Measurements from ENCODE around the gene PPP1R26. TPM values are rescaled to one million over a fixed set of nuclear protein-coding genes. Genes with fewer than 3 reads are reported as not detected.

Gene PPP1R26
- total and polyA plus RNA-seq, 2 of the 4 experiments (the other 2 are of a cell fraction), result 3.8 to 5.6 TPM

DNA sequence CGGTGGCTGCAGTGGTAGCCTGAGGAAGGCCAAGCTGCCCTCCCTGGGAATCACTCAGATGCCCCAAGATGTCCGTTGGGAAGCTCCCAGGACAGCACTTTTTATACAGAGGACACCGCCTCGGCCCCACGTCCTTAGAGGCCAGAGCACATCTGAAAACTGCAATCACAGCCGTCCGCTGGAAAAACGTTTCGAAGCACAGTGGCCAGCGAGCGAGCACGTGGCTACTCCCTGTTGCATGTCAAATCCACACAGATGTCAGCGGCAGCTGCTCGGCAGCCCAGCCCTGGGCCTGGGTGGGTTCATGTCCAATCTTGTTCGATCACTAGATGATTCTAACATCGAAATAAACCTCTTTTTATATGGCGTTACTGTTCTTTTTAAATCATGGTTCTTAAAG, 8.9 kb downstream of the PPP1R26 start:
- ATAC-seq (ENCODE audit: low read depth), result no peak
- Histone ChIP-seq H2AK9ac (replicated peaks; ENCODE audit: low read depth, low read length, poor library complexity) (no peak overlapping the region), H3K18ac (ENCODE audit: low read depth, low read length) (no peak overlapping the region), H4K91ac (ENCODE audit: insufficient read depth, low read depth, low read length) (no peak overlapping the region), H3K4me3 (ENCODE audit: insufficient read depth, low read depth, low read length) (no peak overlapping the region), H3K9me3 (ENCODE audit: control insufficient read depth, insufficient read depth, low read length) (no peaks in the 10 kb centered on the region), H2BK15ac (ENCODE audit: low read depth, low read length) (no peak overlapping the region), H2BK5ac (ENCODE audit: low read depth, low read length, poor library complexity, severe bottlenecking) (no peak overlapping the region), H3K4ac (ENCODE audit: low read depth, low read length) (no peak overlapping the region), H3K23ac (ENCODE audit: low read depth, low read length) (no peak overlapping the region), H3K14ac (replicated peaks; ENCODE audit: low read depth, low read length) (no peak overlapping the region), H3K4me2 (ENCODE audit: low read depth, low read length) (no peak overlapping the region), H4K5ac (ENCODE audit: low read depth, low read length) (no peak overlapping the region), H4K20me1 (ENCODE audit: insufficient read depth, low read length) (no peaks in the 10 kb centered on the region), H3K9me1 (ENCODE audit: insufficient read depth, low read length) (no peaks in the 10 kb centered on the region; the same call in 1 of the 2 replicates), H2AK5ac (ENCODE audit: low read depth, low read length) (no peak overlapping the region), H3K56ac (ENCODE audit: extremely low read depth, insufficient read depth, low read length) (no peak overlapping the region), H3K27ac (ENCODE audit: insufficient read depth, low read length) (no peak overlapping the region), H4K8ac (ENCODE audit: low read depth in 2 of 2, low read length in 2 of 2) (no peak overlapping the region), H3K27me3 (ENCODE audit: control insufficient read depth, insufficient read depth, low read length) (no peaks in the 10 kb centered on the region), H2AFZ (replicated peaks; ENCODE audit: low read length, poor library complexity) (no peak overlapping the region), H2BK20ac (ENCODE audit: low read depth, low read length) (no peak overlapping the region), H3K9ac (ENCODE audit: low read depth, low read length) (no peak overlapping the region), H3K79me1 (ENCODE audit: low read depth in 1 of 2, low read length in 2 of 2) (no peaks in the 10 kb centered on the region), H3K4me1 (ENCODE audit: control insufficient read depth, insufficient read depth, low read length) (no peaks in the 10 kb centered on the region; the same call in 1 of the 2 replicates), H2BK120ac (ENCODE audit: low read depth, low read length) (no peak overlapping the region), H3K36me3 (ENCODE audit: control insufficient read depth, insufficient read depth, low read length) (peaks cover 35% of the 10 kb centered on the region)
- TF ChIP-seq RCOR1 (IDR thresholded peaks at IDR 0.05; ENCODE audit: insufficient replicate concordance, low read length) (no peak), CTCF (conservative IDR thresholded peaks at IDR 0.05; ENCODE audit: low read depth, low read length) (no peak), USF2 (IDR thresholded peaks at IDR 0.05; ENCODE audit: low read depth, low read length) (no peak), POLR2A (IDR thresholded peaks at IDR 0.05; ENCODE audit: low read depth, low read length) (no peak), MAZ (IDR thresholded peaks at IDR 0.05; ENCODE audit: borderline replicate concordance, low read depth, low read length) (no peak), MXI1 (IDR thresholded peaks at IDR 0.05; ENCODE audit: borderline replicate concordance, low read depth, low read length) (no peak), SMC3 (IDR thresholded peaks at IDR 0.05; ENCODE audit: low read depth, low read length) (no peak), BHLHE40 (IDR thresholded peaks at IDR 0.05; ENCODE audit: low read depth, low read length) (no peak)
- TF ChIP-seq, protein P1, sequence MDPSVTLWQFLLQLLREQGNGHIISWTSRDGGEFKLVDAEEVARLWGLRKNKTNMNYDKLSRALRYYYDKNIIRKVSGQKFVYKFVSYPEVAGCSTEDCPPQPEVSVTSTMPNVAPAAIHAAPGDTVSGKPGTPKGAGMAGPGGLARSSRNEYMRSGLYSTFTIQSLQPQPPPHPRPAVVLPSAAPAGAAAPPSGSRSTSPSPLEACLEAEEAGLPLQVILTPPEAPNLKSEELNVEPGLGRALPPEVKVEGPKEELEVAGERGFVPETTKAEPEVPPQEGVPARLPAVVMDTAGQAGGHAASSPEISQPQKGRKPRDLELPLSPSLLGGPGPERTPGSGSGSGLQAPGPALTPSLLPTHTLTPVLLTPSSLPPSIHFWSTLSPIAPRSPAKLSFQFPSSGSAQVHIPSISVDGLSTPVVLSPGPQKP (IDR thresholded peaks at IDR 0.05; ENCODE audit: borderline replicate concordance, low read depth, low read length), result no peak
- POLR2A ChIA-PET (ENCODE audit: unreplicated experiment), result no interaction called here
- intact Hi-C loops (cut with micrococcal nuclease) (no loop called here), dilution Hi-C loops (cut with HindIII; ENCODE audit: low sequenced_read_pairs, unreplicated experiment) (no loop called here), in situ Hi-C loops (cut with MboI; ENCODE audit: low sequenced_read_pairs) (no loop called here)
- WGBS, 2 experiments (ENCODE audit: extremely low coverage in 2 of 2, insufficient read length in 1 of 2), result 93% methylated on average over 7 of the region's 17 CpGs; no CpG with 5 or more reads in 1 of the 2 experiments
- BruUV-seq (replicated peaks), result no TSS peak
- CTCF ChIA-PET, result no interaction called here
- DNase-seq, result no peak
